Posterior cingulate gyrus (tissue), 11 donors: ENCODE results near the gene GPRC5A.

Experiments used
- DNase-seq, 10 donors: peaks; one replicate each; pipeline versions ENCODE4 v3.0.0 to v3.0.0-alpha.2; 2020 to 2021; ENCODE audit warnings: mixed read lengths in 3 of 10
- intact Hi-C: fragments of 100-400 bp; cut with DNase I; formaldehyde crosslinking; loops from one replicate; pipeline ENCODE4 v1.15.1; 2023

The GPRC5A gene

GRCh38 chr12:12883369-12884001 is 7.9 kb upstream of the GPRC5A start:
- DNase-seq: no peak
- intact Hi-C loops: no loop called here

GRCh38 chr12:12885096-12885792 is 6.1 kb upstream of the GPRC5A start:
- DNase-seq: no peak
- intact Hi-C loops: no loop called here

DNA sequence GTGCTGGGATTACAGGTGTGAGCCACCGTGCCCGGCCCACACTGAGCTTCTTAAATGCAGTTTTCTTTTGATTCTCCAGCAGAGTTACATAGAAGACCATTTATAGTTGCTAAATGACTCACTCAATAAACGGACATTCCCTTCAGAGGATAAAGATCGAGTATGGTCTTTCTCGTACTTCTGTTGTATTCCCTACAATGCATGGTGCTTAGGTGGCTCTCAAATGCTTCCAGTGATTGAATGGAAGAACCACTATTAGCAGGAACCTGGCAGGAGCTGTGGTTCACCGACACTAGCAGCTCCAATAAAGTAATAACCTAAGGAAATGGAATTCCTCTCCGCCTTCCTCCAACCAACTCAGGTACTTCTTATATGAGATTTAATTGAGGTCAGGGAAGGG is 3.9 kb upstream of the GPRC5A start:
- no peak for DNase-seq
- intact Hi-C loops: no loop called here

- intact Hi-C loops: no loop called here
- no peak for DNase-seq
Measured at GRCh38 chr12:12889701-12890100, 1.7 kb upstream of the GPRC5A start.

DNA sequence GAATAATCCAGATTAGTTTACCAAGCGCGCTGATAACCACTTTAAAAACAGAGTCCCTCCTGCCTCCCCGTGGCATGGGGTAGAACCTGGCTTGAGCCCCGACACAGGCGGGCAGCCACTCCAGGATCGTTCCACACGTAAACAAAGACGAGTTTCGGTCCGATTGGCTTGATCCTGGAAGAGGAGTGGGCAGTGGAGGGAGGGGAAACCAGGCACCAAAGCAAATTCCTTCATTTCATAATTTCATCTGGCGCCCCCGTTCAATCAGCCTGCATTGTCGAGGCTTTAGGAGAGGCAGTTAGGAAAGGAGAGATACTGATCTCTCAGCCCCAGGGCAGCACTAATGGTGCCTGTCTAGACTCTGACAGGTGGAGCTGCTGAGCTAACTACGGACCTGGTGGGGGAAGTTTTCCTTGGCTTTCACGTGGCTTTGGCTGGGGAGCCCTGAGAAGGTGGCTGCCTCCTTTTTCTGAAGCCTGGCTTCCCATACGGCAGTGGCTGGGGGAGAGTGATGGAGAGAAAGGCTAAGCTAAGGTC is 751 bp upstream of the GPRC5A start:
- peak in 1 of 10 donors; percentile 57 for DNase-seq
- intact Hi-C loops: no loop called here

DNA sequence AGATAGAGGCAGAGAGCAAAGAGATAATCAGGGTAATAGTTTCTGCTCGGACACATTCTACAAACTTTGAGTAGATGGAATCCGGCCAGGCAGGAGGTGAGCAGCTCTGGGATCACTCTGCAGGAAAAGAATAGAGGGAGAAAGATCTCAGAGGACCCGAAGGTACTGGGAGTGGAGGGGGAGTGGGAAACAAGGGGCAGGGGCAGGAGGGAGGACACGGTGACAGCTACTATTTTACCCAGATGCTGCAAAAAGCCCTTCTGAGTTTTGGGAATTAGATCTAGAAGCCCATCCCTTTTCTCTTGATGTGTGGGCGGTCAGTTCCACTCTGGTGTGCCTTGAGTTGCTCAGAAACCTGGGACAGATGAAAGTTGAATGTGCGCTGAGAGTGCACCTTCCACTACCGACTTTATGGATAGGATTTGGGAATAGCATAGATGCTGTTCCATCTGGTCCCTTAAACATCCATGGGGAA is 556 bp downstream of the GPRC5A start:
- intact Hi-C loops: no loop called here
- peak in 1 of 10 donors; percentile 12 for DNase-seq

GRCh38 chr12:12892681-12893141 is 1.3 kb downstream of the GPRC5A start:
- intact Hi-C loops: no loop called here
- DNase-seq: peak in 1 of 10 donors; percentile 39

GRCh38 chr12:12893438-12893837 is 2.1 kb downstream of the GPRC5A start:
- intact Hi-C loops: no loop called here

DNA sequence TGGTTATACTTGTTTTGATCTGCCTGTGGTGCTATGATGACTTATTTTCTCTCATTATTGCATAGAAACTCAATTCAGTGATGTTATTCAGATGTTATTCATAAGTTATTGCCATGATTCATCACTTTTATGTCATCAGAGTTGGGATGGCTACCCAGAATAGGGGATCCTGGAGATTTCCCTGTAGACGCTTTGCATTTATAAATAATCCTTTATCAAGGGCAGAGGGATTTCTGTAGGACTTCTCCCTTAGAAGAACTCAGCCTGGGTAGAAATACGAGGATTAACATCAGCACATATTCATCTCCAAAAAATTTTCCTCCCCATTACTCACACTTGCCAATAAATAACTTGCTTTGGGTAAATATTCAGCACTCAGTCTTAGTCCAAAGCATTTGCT is 4.9 kb downstream of the GPRC5A start:
- DNase-seq: no peak
- intact Hi-C loops: no loop called here

More at GRCh38 chr12:12893438-12893837, 2.1 kb downstream of the GPRC5A start:
- DNase-seq: no peak

DNA sequence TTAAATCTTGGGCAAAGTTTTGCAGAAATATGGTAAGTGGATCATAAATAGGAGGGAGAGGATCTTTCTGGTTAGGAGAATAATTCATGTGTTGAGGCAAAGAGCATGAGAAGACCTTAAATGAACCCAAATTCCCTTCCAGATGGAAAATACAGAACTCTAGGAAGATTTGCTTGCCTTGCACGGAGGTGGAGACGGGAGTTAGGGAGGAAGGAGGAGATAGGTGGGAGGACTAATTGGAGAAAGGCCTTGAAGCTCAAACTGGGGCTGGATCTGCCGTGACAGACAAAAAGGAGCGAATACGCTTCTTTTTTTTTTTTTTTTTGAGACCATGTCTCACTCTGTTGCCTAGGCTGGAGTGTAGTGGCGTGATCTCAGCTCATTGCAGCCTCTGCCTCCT is 5.9 kb downstream of the GPRC5A start:
- intact Hi-C loops: no loop called here
- no peak for DNase-seq

GRCh38 chr12:12898136-12898717 is 6.9 kb downstream of the GPRC5A start:
- intact Hi-C loops: no loop called here
- DNase-seq: no peak

GRCh38 chr12:12898911-12899511 is 7.6 kb downstream of the GPRC5A start:
- no peak for DNase-seq
- intact Hi-C loops: no loop called here

GRCh38 chr12:12899530-12900380 is 8.4 kb downstream of the GPRC5A start:
- DNase-seq: no peak
- intact Hi-C loops: no loop called here

GRCh38 chr12:12900786-12901157 is 9.4 kb downstream of the GPRC5A start:
- DNase-seq: no peak
- intact Hi-C loops: no loop called here

DNA sequence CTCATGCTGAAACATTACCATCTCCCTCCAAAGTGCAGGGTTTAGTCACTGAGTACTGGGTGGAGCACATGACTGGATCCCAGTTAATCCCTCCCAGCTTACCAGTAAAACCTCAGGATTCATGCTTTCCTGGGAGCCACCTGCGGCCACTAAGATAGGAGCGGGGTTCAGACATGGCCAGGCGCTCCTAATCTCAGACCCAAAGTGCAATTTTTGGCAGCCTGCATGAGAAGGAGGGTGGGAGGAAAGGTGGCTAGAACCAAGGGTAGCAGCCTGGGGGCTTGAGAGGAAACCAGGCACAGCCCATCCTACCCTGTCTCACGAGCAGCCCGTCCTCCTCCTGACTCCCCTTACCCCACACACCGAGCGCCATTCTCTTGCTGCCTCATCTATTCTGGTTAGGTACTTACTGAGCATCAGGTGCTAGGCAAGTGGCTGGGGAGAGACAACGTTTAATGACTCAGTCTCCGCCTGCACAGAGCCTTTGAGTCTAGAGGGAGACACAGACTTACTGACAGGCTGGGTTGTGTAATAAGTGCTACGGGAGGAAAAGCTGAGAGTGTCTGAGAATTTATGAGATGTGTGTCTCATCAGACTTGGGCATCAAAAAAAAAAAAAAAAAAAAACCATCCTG is 9.9 kb downstream of the GPRC5A start:
- DNase-seq: peak in 1 of 10 donors; percentile 37
- intact Hi-C loops: no loop called here

DNA sequence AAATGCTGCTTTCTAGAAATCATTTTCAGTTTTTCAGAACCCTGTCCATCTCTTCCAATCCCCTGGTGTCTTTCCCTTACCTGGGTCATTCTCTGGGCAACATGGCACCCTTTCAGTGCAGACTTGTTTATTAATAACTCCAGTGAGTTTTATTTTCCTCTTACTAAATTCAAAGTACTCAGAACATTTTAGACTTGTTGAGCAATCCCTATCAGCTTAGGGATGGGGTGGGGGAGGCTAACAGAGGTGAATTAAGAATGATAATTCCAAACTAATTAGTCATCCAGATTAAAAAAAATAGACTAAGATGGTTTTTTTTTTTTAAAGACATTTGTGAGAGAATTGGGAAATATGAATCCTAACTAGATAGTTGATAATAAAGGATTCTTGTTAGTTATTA is 10.7 kb downstream of the GPRC5A start:
- no peak for DNase-seq
- intact Hi-C loops: no loop called here

- DNase-seq: no peak
- intact Hi-C loops: no loop called here
Measured at GRCh38 chr12:12903642-12904609, 12.6 kb downstream of the GPRC5A start.

DNA sequence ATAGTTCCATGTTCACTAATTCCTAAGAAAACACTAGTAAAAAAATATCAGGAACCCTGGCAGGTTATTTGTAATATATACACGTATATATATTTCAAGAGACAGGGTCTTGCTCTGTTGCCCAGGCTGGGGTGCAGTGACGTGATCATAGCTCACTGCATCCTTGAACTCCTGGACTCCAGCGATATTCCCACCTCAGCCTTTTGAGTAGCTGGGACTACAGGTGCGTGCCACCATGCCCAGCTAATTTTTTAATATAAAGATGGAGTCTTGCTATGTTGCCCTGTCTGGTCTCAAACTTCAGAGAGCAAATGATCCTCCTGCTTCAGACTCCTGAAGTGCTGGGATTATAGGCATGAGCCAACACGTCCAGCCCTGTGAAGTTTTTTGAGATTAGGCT is 16.2 kb downstream of the GPRC5A start:
- intact Hi-C loops: no loop called here
- peak in 1 of 10 donors; percentile 6 for DNase-seq

DNA sequence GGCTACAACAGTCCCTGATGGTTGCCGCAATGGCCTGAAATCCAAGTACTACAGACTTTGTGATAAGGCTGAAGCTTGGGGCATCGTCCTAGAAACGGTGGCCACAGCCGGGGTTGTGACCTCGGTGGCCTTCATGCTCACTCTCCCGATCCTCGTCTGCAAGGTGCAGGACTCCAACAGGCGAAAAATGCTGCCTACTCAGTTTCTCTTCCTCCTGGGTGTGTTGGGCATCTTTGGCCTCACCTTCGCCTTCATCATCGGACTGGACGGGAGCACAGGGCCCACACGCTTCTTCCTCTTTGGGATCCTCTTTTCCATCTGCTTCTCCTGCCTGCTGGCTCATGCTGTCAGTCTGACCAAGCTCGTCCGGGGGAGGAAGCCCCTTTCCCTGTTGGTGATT is 16.9 kb downstream of the GPRC5A start:
- DNase-seq: peak in 1 of 10 donors; percentile 57
- intact Hi-C loops: no loop called here
